ENCODE measurements around the gene STEAP3. TPM values are rescaled to one million over a fixed set of nuclear protein-coding genes. Genes with fewer than 3 reads are reported as not detected.

The STEAP3 gene
- total and polyA plus RNA-seq, 8 donors = 1.7 to 43.8 (median 3.1) TPM

GRCh38 chr2:119289093-119289492 lies 65.5 kb downstream of the STEAP3 start:
- Histone ChIP-seq H3K36me3 (no peaks in the 10 kb centered on the region), H3K27ac (no peak overlapping the region), H3K4me1 (peaks cover 0 to 9% of the 10 kb centered on the region in 2 donors), H3K27me3 (no peaks in the 10 kb centered on the region), H3K9me3 (no peaks in the 10 kb centered on the region), H3K4me3 (no peak overlapping the region)
- intact Hi-C loops (cut with DNase I) = no loop called here
- ATAC-seq (peak; percentile 5), DNase-seq (peak in 1 of 4 donors; percentile 25)
- TF ChIP-seq CTCF (IDR thresholded peaks at IDR 0.05) = no peak

- Histone ChIP-seq H3K27ac (no peak overlapping the region), H3K9me3 (no peaks in the 10 kb centered on the region), H3K4me1 (peaks cover 0 to 3% of the 10 kb centered on the region in 2 donors), H3K36me3 (no peaks in the 10 kb centered on the region), H3K27me3 (no peaks in the 10 kb centered on the region), H3K4me3 (no peak overlapping the region)
- no peak for TF ChIP-seq CTCF (IDR thresholded peaks at IDR 0.05)
- no peak for DNase-seq
- intact Hi-C loops (cut with DNase I) = no loop called here
- ATAC-seq = peak; percentile 36
These were observed 66.0 kb downstream of the STEAP3 start for GRCh38 chr2:119289642-119290041.

GRCh38 chr2:119290859-119291587 lies 67.4 kb downstream of the STEAP3 start:
- Histone ChIP-seq H3K4me3 (no peak overlapping the region), H3K9me3 (no peaks in the 10 kb centered on the region), H3K36me3 (no peaks in the 10 kb centered on the region), H3K27me3 (no peaks in the 10 kb centered on the region), H3K27ac (no peak overlapping the region), H3K4me1 (peaks cover 0 to 3% of the 10 kb centered on the region in 2 donors)
- intact Hi-C loops (cut with DNase I) = no loop called here
- peak in 3 of 4 donors; percentile 30 to 92 (median 63) for DNase-seq
- peak; percentile 92 for ATAC-seq
- TF ChIP-seq CTCF (IDR thresholded peaks at IDR 0.05) = peak; percentile 20 to 92

- intact Hi-C loops (cut with DNase I) = no loop called here
- no peaks in the 10 kb centered on the region for H3K36me3 ChIP-seq
- H3K27me3 ChIP-seq = no peaks in the 10 kb centered on the region
- H3K4me3 ChIP-seq = no peak overlapping the region
- no peak for TF ChIP-seq CTCF (IDR thresholded peaks at IDR 0.05)
- no peak for ATAC-seq
- peaks cover 0 to 3% of the 10 kb centered on the region in 2 donors for H3K4me1 ChIP-seq
- no peaks in the 10 kb centered on the region for H3K9me3 ChIP-seq
- H3K27ac ChIP-seq = no peak overlapping the region
- DNase-seq = no peak
These were observed 68.0 kb downstream of the STEAP3 start for GRCh38 chr2:119291588-119292167.

GRCh38 chr2:119292226-119292625 lies 68.6 kb downstream of the STEAP3 start:
- Histone ChIP-seq H3K27ac (no peak overlapping the region), H3K4me3 (no peak overlapping the region), H3K27me3 (no peaks in the 10 kb centered on the region), H3K9me3 (no peaks in the 10 kb centered on the region), H3K4me1 (peaks cover 0 to 3% of the 10 kb centered on the region in 2 donors), H3K36me3 (no peaks in the 10 kb centered on the region)
- TF ChIP-seq CTCF (IDR thresholded peaks at IDR 0.05) = peak in 1 of 2 donors; percentile 17
- DNase-seq = peak in 1 of 4 donors; percentile 42
- ATAC-seq = peak; percentile 47
- intact Hi-C loops (cut with DNase I) = no loop called here
